ENCODE results near the gene ST6GALNAC3.

The ST6GALNAC3 gene

GRCh38 chr1:76153841-76154205, 79.3 kb downstream of the ST6GALNAC3 start:
- H3K4me1 ChIP-seq (ENCODE audit: insufficient read depth, poor library complexity, severe bottlenecking) = no peaks in the 10 kb centered on the region
- no peaks in the 10 kb centered on the region for H3K9me3 ChIP-seq (ENCODE audit: severe bottlenecking)
- H3K4me3 ChIP-seq (ENCODE audit: severe bottlenecking) = no peak overlapping the region
- no peak for TF ChIP-seq CTCF (IDR thresholded peaks at IDR 0.05; ENCODE audit: poor library complexity, severe bottlenecking)
- DNase-seq (ENCODE audit: low spot score) = no peak
- H3K36me3 ChIP-seq (ENCODE audit: low read depth) = no peaks in the 10 kb centered on the region
- H3K27ac ChIP-seq (ENCODE audit: poor library complexity, severe bottlenecking) = no peak overlapping the region
- H3K27me3 ChIP-seq (ENCODE audit: insufficient read depth, poor library complexity, severe bottlenecking) = no peaks in the 10 kb centered on the region
- ATAC-seq (ENCODE audit: low read depth) = no peak

DNA sequence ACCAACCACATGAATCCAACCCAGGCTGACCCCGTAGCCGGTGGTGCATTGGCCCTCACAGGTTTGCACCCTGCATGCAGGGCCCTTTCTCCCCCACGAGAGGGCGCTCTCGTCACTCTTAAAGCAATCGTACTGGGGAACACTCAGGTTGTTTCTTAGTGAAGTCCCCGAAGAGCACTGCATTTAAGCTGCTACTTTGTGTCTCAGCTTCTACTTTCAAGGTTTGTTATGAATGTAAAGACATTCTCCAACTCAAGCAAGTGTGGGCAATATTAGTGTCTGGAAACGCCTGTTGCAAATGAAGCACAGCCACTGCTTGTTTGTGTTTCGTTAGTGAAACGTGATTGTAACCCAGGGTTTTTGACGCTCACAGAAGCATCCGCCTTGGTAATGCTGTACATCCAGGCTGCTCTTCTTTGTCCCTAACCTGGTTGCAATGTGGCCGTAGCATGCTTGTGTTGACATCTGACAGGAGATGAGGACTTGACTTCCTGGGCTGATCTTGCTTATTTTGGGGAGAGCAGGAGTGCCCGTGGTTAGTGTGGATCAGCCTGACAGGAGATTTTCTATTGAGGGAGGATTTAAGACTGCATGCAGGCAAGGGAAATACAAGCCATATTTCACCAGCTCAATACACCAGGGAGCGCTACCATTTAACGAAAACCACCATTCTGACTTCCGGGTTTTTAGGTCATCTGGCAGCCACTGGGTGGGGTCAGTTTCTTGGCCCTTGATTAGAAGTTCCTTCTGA, 79.8 kb downstream of the ST6GALNAC3 start:
- Histone ChIP-seq H3K27ac (ENCODE audit: poor library complexity, severe bottlenecking) (no peak overlapping the region), H3K36me3 (ENCODE audit: low read depth) (no peaks in the 10 kb centered on the region), H3K27me3 (ENCODE audit: insufficient read depth, poor library complexity, severe bottlenecking) (no peaks in the 10 kb centered on the region), H3K9me3 (ENCODE audit: severe bottlenecking) (no peaks in the 10 kb centered on the region), H3K4me3 (ENCODE audit: severe bottlenecking) (no peak overlapping the region), H3K4me1 (ENCODE audit: insufficient read depth, poor library complexity, severe bottlenecking) (no peaks in the 10 kb centered on the region)
- peak; percentile 80 for ATAC-seq (ENCODE audit: low read depth)
- no peak for DNase-seq (ENCODE audit: low spot score)
- peak; percentile 86 for TF ChIP-seq CTCF (IDR thresholded peaks at IDR 0.05; ENCODE audit: poor library complexity, severe bottlenecking)

DNA sequence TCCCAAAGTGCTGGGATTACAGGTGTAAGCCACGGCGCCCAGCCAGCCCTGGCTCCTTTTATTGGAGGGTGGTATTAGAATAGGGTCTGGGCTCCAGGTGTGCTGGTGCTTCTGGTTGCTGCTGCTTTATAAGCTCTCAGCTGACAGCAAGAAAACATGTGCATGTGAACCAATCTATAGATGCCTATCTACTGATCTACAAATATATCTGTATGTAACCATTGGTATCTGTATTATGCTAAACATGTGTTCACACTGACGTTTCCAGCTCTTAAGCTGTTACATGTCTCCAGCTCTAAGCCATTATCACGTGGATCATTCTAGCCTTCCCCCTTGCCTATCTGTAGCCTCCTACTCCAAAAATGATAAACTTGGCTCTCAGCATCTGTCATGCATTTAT, 82.4 kb downstream of the ST6GALNAC3 start:
- H3K27ac ChIP-seq (ENCODE audit: poor library complexity, severe bottlenecking) = no peak overlapping the region
- TF ChIP-seq CTCF (IDR thresholded peaks at IDR 0.05; ENCODE audit: poor library complexity, severe bottlenecking) = no peak
- H3K27me3 ChIP-seq (ENCODE audit: insufficient read depth, poor library complexity, severe bottlenecking) = no peaks in the 10 kb centered on the region
- no peaks in the 10 kb centered on the region for H3K36me3 ChIP-seq (ENCODE audit: low read depth)
- H3K4me3 ChIP-seq (ENCODE audit: severe bottlenecking) = no peak overlapping the region
- no peak for DNase-seq (ENCODE audit: low spot score)
- H3K4me1 ChIP-seq (ENCODE audit: insufficient read depth, poor library complexity, severe bottlenecking) = no peaks in the 10 kb centered on the region
- ATAC-seq (ENCODE audit: low read depth) = no peak
- no peaks in the 10 kb centered on the region for H3K9me3 ChIP-seq (ENCODE audit: severe bottlenecking)

GRCh38 chr1:76158126-76158525, 83.6 kb downstream of the ST6GALNAC3 start:
- Histone ChIP-seq H3K27me3 (ENCODE audit: insufficient read depth, poor library complexity, severe bottlenecking) (no peaks in the 10 kb centered on the region), H3K4me3 (ENCODE audit: severe bottlenecking) (no peak overlapping the region), H3K4me1 (ENCODE audit: insufficient read depth, poor library complexity, severe bottlenecking) (no peaks in the 10 kb centered on the region), H3K27ac (ENCODE audit: poor library complexity, severe bottlenecking) (no peak overlapping the region), H3K9me3 (ENCODE audit: severe bottlenecking) (no peaks in the 10 kb centered on the region), H3K36me3 (ENCODE audit: low read depth) (no peaks in the 10 kb centered on the region)
- peak; percentile 54; the same call in 2 of the 3 replicates for ATAC-seq (ENCODE audit: low read depth)
- no peak for TF ChIP-seq CTCF (IDR thresholded peaks at IDR 0.05; ENCODE audit: poor library complexity, severe bottlenecking)
- DNase-seq (ENCODE audit: low spot score) = no peak

DNA sequence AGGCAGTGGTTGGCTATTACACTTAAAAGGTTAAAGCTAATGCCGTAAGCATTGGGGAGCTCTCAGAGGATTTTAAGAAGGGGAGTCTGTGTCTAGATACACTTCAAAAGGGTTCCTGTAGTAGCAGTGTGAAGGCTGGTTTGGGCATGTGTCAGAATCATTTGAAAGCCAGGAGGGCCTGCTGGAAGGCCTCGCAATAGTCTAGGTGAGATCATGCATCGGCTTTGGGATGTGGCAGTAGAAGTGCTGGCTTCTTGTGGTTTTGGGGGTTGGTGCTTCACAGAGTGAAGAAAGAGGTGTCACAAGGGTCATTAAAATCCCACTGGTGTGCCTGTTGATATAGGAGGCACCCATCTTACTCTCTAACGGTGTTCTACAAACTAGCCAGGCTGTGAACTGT, 85.7 kb downstream of the ST6GALNAC3 start:
- H3K27me3 ChIP-seq (ENCODE audit: insufficient read depth, poor library complexity, severe bottlenecking) = no peaks in the 10 kb centered on the region
- DNase-seq (ENCODE audit: low spot score) (no peak), ATAC-seq (ENCODE audit: low read depth) (no peak)
- no peak overlapping the region for H3K27ac ChIP-seq (ENCODE audit: poor library complexity, severe bottlenecking)
- H3K36me3 ChIP-seq (ENCODE audit: low read depth) = no peaks in the 10 kb centered on the region
- H3K9me3 ChIP-seq (ENCODE audit: severe bottlenecking) = no peaks in the 10 kb centered on the region
- no peak for TF ChIP-seq CTCF (IDR thresholded peaks at IDR 0.05; ENCODE audit: poor library complexity, severe bottlenecking)
- no peak overlapping the region for H3K4me3 ChIP-seq (ENCODE audit: severe bottlenecking)
- H3K4me1 ChIP-seq (ENCODE audit: insufficient read depth, poor library complexity, severe bottlenecking) = no peaks in the 10 kb centered on the region
